ENCODE results near the gene ARHGEF11.

The ARHGEF11 gene

GRCh38 chr1:156906206-156906906 lies 139.2 kb downstream of the ARHGEF11 start:
- DNase-seq: no peak

GRCh38 chr1:156905651-156906050 lies 139.9 kb downstream of the ARHGEF11 start:
- no peak for DNase-seq

DNA sequence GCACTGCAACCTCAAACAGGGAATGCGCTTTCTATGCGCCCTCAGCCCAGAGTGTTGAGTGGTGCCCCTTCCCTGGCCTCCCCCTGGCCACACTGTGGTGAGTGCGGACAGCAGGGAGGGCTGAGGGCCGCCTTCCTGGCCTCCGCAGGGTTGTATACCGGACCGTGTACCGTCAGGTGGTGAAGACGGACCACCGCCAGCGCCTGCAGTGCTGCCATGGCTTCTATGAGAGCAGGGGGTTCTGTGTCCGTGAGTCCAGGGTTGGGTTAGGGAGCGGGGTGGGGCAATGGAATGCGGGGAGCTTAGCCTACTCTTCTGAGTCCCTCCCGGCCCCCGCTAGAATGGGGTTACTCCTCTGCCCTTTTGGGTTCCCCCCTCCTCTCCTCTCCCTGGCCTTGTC lies 140.4 kb downstream of the ARHGEF11 start:
- no peak for DNase-seq

GRCh38 chr1:156904187-156904959 lies 141.2 kb downstream of the ARHGEF11 start:
- no peak for DNase-seq

DNA sequence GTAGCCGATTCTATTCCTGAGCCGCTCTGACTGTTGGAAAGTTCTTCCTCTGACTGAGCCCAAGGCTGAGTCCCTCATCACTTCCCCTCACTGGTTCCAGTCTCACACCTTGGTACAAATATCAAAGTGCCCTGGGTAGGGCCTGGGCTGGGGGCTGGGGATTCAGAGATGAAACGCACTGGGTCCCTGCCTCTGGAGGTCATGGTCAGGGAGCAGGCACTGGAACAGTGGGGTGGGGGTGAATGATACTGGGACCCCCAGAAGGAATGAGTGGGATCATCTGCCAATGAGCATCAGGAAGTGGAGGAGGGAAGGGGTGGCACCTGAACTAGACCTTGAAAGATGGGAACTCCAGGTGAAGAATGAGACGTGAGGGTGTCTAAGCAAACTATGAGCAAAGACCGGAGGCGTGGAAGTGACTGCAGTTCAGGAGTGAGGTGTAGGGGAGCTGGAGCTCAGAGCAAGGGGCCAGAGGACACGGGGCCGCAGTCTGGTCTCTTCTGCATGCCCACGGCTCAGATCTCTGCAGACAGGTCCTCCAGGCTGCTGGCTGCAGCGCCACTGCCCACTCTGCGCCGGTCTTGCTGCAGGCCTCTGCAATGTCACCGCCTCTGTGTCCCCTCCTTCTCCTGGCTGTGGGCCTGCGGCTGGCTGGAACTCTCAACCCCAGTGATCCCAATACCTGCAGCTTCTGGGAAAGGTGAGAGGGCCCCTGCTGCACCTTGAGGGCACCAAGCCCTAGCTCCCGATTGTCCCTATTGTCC lies 142.0 kb downstream of the ARHGEF11 start:
- no peak for DNase-seq

DNA sequence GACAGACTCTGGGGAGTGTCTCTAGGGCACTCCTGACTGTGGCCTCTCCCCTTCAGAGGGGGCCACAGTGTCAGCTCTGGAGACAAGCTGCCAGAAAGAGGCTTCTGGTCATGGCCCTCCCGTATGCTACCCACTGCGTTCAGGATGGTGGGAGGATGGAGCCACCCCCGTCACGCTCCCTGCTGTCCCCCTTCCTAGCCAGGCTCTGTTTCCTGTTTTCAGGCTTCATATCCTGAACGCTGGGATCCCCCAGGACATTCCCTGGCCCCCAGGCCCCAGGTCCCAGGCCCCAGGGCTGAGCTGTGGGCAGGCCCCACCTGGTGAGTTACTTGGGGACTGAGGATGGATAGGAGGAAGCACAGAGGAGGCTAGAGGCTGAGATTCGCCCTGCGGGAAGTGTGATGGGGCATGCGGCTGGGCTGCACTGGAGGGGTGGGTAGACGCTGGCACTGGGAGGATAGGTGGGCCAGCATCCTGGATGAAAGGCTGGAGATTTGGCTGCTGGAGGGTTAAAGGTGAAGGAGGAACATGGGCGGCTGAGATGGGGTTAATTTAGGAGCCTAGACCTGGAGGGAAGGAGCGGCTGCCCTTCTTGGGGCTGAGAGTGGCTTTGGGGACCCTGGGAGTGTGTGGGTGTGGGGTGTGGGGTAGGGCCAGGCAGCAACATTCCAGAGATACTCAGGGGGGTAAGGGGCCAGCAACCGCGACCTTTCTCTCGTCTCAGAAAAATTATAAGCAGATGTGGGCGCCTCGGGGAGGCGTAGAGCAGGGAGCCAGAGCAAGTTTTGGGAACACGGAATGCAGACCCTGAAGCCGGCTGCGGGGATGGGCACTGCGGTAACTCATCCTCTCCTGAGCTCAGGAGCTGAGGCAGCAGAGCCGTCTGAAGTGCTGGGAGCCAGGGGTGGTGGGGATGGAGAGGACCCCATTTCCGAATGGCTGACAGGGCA lies 143.3 kb downstream of the ARHGEF11 start:
- no peak for DNase-seq

DNA sequence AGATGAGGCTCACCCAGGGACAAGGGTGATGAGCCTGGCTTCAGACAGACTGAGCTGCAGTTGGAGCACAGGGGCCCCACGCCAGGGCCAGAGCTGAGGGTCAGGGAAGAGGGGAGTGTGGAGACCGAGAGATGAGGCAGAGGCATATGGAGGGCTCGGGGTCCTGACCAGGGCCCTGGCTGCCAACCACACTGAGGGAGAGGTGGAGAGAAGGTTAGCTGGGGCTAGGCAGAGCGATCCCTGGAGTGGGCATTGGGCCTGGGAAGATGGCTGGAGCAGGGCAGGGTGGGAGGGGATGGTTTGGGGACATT lies 144.0 kb downstream of the ARHGEF11 start:
- no peak for DNase-seq

- DNase-seq: no peak
Measured at GRCh38 chr1:156900896-156901589, 144.5 kb downstream of the ARHGEF11 start.

DNA sequence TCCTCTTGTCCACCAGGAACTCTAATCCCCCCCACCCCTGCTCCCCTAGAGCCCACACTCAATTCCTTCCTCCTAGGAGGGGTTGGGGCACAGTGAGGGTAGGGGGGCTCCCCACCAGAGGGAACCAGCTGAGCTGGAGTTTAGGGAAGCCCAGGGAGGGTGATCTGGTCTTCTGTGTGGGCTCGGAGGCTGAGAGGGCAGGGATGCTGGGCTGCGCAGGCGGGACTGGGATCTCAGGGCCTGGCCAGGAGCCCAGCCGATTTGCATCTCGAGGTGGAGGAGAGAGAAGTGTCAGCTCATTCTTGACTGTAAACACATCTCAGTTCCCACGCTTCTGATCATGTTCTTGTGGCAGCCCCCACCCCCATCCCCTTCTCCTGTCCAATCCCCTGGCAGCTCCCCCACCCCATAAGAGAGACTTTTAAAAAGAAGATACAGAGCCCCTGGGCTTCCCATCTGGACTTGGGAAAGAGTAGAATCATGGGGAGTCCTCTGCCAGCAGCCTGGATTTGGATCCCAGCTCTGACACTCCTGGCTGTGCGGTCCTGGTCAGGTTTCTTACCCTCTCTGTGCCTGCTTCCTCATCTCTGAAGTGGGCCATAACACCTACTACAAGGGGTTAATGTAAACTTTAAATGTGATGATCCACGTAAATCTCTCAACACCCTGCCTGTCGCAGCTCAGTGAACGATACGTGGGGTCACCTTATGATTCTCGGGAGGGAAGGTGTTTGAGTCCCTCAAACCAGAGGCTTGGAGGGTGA lies 145.4 kb downstream of the ARHGEF11 start:
- no peak for DNase-seq

- DNase-seq: no peak
Measured at GRCh38 chr1:156898971-156899664, 146.4 kb downstream of the ARHGEF11 start.

GRCh38 chr1:156898161-156898566 lies 147.4 kb downstream of the ARHGEF11 start:
- no peak for DNase-seq

DNA sequence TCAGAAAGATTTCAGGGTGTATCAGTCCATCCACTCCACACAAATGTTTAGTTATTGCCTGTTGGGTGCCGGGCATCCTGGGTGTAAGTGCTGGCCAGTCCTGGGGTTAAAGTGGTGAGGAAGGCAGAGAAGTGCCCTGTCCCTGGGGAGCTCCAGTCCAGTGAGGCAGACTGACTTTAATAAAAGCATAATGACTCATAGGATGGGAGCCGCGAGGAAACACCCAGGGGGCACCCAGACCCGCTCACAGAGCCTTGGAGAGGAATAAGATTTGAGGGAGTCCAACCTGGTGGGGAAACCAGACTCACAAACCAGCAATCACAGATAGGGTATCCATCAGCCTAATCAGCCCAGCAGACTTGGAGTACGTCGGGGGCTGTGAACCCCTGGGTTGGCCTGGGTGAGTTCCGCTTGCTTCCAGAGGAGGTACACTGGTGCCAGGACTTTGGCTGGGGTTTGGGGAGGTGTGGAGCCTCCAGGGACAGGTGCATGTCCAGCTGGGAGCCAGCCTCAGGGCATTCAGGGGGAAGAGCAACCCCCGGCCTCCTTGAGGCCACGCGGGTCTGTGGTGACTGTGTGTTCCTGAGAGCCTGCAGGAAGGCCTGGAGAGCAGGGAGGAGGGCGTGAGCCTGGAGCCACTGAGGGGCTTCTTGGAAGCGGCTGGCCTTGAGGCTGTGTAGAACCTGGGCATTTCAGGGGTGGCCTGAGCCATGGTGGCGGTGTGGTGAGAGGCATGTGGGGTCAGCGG lies 148.3 kb downstream of the ARHGEF11 start:
- no peak for DNase-seq

- DNase-seq: no peak
Measured at GRCh38 chr1:156896490-156897033, 149.0 kb downstream of the ARHGEF11 start.

- DNase-seq: no peak
Measured at GRCh38 chr1:156895927-156896326, 149.6 kb downstream of the ARHGEF11 start.

DNA sequence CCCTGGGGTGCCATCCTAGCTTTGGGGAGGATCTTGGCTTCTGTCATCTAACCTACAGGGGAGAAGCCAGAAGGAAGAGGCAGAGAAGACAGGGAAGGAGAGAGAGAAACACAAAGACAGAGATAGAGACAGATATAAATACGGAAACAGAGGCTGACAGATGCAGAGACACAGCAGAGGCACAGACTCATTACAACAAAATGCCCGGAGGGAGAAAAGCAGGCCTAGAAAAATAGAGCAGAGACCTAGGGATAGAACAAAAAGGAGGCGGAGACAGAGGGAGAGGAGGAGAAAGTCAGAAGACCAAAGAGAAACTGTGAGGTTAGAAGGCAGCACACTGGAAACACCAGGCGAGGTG lies 150.1 kb downstream of the ARHGEF11 start:
- DNase-seq: no peak

- no peak for DNase-seq
Measured at GRCh38 chr1:156894711-156895454, 150.7 kb downstream of the ARHGEF11 start.

DNA sequence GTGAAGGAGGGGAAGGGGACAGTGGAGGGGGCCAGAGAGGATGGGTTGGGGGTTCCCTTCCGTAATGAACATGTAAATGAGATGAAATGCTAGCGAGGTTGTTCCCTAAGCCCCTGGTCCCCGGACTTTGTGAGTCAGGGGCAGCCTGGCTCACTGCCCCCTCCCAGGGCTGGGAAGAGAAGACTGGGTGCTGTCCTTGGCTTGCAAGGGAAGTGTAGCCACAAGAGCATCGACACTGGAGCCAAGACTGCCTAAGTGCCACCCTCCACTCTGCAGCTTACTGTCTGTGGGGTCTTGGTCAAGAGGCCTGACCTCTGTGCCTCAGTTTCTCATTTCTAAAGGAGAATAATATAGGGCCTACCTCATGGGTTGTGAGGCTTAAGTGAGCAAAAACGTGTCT lies 151.5 kb downstream of the ARHGEF11 start:
- no peak for DNase-seq

GRCh38 chr1:156893048-156893953 lies 152.2 kb downstream of the ARHGEF11 start, which contains the start of gene PEAR1:
PEAR1 (plus strand) TSS chr1:156893718; CDS start chr1:156903927, 10,209 bp downstream.
- no peak for DNase-seq
